Natural killer cell treated with Interleukin-12 subunit alpha and Interleukin-12 subunit beta and Interleukin-15 and Interleukin-18, amount 100 ng/mL, for 72 hours (primary cell): ENCODE measurements around the gene PI4KA. TPM values are rescaled to one million over a fixed set of nuclear protein-coding genes. Genes with fewer than 3 reads are reported as not detected.

ENCODE experiments used
- ATAC-seq, 2 donors: fragments of 150-1000 bp; cut with Tn5 transposase in 1 of 2; sonication (Bioruptor Pico), chemical (Tn5 transposase) in 1 of 2; 2 replicates each; pipeline ENCODE4 v1.10.0; 2021
- DNase-seq: peaks from one replicate; pipeline ENCODE4 v3.0.0; 2022; ENCODE audit warnings: low spot score
- H3K27ac Mint-ChIP-seq, 2 donors: 1 replicate in 1 of 2; 2 replicates in 1 of 2; pipeline ENCODE4 v1.8.0; 2022; ENCODE audit warnings: mixed read lengths in 2 of 2, mild to moderate bottlenecking in 1 of 2, moderate library complexity in 1 of 2
- H3K27me3 Mint-ChIP-seq, 2 donors: 1 replicate in 1 of 2; 2 replicates in 1 of 2; pipeline ENCODE4 v1.8.0; 2022; ENCODE audit warnings: mixed read lengths in 2 of 2
- H3K36me3 Mint-ChIP-seq: one replicate; pipeline ENCODE4 v1.8.0; 2022; ENCODE audit warnings: mixed read lengths
- H3K4me1 Mint-ChIP-seq, 2 donors: 1 replicate in 1 of 2; 2 replicates in 1 of 2; pipeline ENCODE4 v1.8.0; 2022; ENCODE audit warnings: low read depth in 2 of 2, mixed read lengths in 2 of 2, mild to moderate bottlenecking in 1 of 2
- H3K4me3 Mint-ChIP-seq: one replicate; pipeline ENCODE4 v1.8.0; 2022; ENCODE audit warnings: mixed read lengths
- H3K9me3 Mint-ChIP-seq: 2 replicates; pipeline ENCODE4 v1.8.0; 2022; ENCODE audit warnings: mixed read lengths
- total RNA-seq, 2 donors: library from RNA; stranded (reverse); gene quantifications; one replicate each; pipeline ENCODE4 v1.2.3, GENCODE V29; 2022

Gene PI4KA
- total RNA-seq, 2 donors from 2014 or later = 88.5 to 146 TPM

GRCh38 chr22:20889025-20889704 lies 30.6 kb upstream of the PI4KA start:
- ATAC-seq (no peak), DNase-seq (no peak)
- Mint-ChIP-seq H3K4me3 (no peak overlapping the region), H3K27me3 (no peaks in the 10 kb centered on the region), H3K9me3 (no peaks in the 10 kb centered on the region), H3K36me3 (peaks cover 13% of the 10 kb centered on the region), H3K27ac (no peak overlapping the region), H3K4me1 (peaks cover 0 to 14% of the 10 kb centered on the region in 2 donors)

DNA sequence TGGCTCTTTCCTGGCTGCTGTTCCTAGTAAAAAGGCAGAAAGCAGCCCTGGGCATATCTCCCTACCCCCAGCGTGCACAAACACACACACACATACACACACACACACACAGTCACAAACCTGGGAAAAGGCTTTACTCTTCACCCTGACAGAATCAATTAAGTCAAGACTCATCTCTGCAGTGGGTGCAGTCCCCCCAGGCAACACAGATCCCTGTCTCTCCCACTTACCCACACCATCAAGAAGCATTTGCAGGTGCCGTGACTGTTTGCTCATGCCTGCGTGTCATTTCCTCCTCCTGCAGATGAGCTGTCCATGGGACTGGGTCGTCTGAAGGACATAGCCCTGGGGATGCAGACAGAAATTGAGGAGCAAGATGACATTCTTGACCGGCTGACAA lies 28.8 kb upstream of the PI4KA start:
- Mint-ChIP-seq H3K4me1 (peaks cover 0 to 14% of the 10 kb centered on the region in 2 donors), H3K36me3 (peaks cover 24% of the 10 kb centered on the region), H3K4me3 (no peak overlapping the region), H3K27me3 (no peaks in the 10 kb centered on the region), H3K9me3 (no peaks in the 10 kb centered on the region), H3K27ac (peak overlapping the region; percentile 1 to 4)
- ATAC-seq (no peak), DNase-seq (no peak)

GRCh38 chr22:20885557-20886323 lies 27.1 kb upstream of the PI4KA start:
- ATAC-seq = peak; percentile 86 to 97
- H3K27ac Mint-ChIP-seq = peak overlapping the region in 1 of 2 donors; percentile 78
- H3K27me3 Mint-ChIP-seq = no peaks in the 10 kb centered on the region
- DNase-seq = peak; percentile 76
- H3K36me3 Mint-ChIP-seq = peaks cover 28% of the 10 kb centered on the region
- H3K4me3 Mint-ChIP-seq = no peak overlapping the region
- no peaks in the 10 kb centered on the region for H3K9me3 Mint-ChIP-seq
- H3K4me1 Mint-ChIP-seq = peaks cover 0 to 14% of the 10 kb centered on the region in 2 donors

DNA sequence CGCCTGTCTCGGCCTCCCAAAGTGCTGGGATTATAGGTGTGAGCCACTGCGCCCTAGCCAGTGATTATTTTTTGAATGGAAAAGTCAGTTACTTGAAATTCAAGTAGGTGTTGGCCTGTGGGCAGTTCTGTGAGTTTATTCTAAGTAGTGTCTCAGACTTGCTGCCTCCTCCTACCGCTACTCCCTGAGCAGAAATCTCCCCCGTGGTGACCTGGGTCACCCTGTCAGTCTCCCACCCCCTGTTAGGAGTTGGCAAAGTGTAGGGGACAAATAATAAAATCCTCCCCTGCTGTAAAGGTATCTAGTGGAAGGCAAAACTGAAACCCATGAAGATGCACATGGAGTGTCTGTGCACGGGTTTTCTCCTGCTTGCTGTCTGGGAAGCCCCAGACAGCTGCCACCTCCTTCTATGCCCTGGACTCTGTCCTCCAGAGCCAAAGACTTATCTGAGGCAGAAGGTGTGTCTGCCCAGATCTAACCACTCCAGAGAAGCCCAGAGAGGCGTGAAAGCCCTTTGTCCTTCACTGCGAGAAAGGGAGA lies 26.5 kb upstream of the PI4KA start:
- ATAC-seq = peak; percentile 36 to 39
- Mint-ChIP-seq H3K9me3 (no peaks in the 10 kb centered on the region), H3K27me3 (no peaks in the 10 kb centered on the region), H3K4me3 (no peak overlapping the region), H3K36me3 (peaks cover 27% of the 10 kb centered on the region), H3K27ac (peak overlapping the region in 1 of 2 donors; percentile 78), H3K4me1 (peaks cover 0 to 14% of the 10 kb centered on the region in 2 donors)
- DNase-seq = no peak

DNA sequence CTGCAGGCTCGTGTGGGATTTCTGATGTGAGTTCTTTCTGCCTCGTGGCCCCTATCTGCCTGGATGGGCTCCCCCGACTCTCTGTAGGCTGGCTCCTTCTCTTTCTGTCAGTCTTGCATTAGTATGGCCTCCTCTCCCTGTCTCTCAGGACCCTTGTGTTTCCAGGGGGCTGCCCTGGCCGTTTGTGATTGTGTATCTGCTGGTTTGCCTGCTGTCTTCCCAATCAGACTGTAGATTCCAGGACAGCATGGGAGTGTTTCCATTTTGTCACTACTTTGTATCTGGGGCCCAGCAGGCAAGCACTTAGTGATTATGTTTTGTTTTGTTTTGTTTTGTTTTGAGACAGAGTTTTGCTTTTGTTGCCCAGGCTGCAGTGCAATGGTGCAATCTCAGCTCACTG lies 25.8 kb upstream of the PI4KA start:
- peaks cover 23% of the 10 kb centered on the region for H3K36me3 Mint-ChIP-seq
- no peaks in the 10 kb centered on the region for H3K27me3 Mint-ChIP-seq
- DNase-seq (no peak), ATAC-seq (no peak)
- H3K27ac Mint-ChIP-seq = peak overlapping the region in 1 of 2 donors; percentile 34
- no peak overlapping the region for H3K4me3 Mint-ChIP-seq
- no peaks in the 10 kb centered on the region for H3K9me3 Mint-ChIP-seq
- H3K4me1 Mint-ChIP-seq = peaks cover 0 to 12% of the 10 kb centered on the region in 2 donors

- Mint-ChIP-seq H3K4me1 (peaks cover 0 to 15% of the 10 kb centered on the region in 2 donors), H3K36me3 (peaks cover 23% of the 10 kb centered on the region), H3K4me3 (no peak overlapping the region), H3K27me3 (no peaks in the 10 kb centered on the region), H3K27ac (no peak overlapping the region), H3K9me3 (no peaks in the 10 kb centered on the region)
- ATAC-seq (no peak), DNase-seq (no peak)
Measured at GRCh38 chr22:20882855-20883254, 24.2 kb upstream of the PI4KA start.

DNA sequence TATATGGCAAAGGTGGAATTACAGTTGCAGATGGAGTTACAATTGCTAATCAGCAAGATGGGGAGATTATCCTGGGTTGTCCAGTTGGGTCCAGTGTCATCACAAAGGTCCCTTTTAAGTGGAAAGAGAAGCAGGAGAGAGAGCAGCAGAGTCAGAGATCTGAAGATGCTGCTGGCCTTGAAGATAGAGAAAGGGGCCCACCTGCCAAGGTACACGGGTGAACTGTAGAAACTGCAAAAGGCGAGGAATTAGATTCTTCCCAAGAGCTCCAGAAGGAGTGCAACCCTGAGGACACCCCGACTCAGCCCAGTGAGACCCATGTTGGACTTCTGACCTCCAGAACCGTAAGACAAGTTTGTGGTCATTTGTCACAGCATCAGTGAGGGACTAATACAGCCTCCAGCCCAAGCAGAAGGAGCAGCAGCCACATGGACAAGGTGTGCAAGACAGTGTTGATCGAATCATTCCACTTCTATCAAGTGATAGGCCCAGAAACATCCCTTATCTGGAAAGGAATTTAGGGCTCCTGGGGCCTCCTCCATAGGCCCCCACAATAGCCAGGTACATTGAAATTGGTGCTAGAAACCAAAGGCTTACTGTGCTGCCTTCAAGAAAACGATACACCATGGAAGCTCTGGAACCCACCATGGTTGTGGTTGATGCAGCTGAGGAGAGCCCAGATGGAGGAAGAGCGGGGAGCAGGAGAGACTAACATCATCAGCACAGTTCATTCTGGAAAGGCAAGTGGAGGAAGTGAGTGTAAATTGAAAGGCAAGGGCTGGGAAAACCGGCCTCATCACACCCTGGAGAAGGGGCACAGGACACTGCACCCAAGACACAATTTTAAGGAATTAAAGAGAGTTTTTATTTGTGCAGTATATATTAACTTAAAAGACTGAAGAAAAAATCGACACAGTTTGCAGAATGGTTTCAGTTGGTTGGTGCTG lies 23.5 kb upstream of the PI4KA start:
- no peaks in the 10 kb centered on the region for H3K27me3 Mint-ChIP-seq
- H3K9me3 Mint-ChIP-seq = no peaks in the 10 kb centered on the region
- peak overlapping the region in 1 of 2 donors; percentile 58 for H3K27ac Mint-ChIP-seq
- peaks cover 17% of the 10 kb centered on the region for H3K36me3 Mint-ChIP-seq
- H3K4me1 Mint-ChIP-seq = peaks cover 0 to 15% of the 10 kb centered on the region in 2 donors
- H3K4me3 Mint-ChIP-seq = no peak overlapping the region
- DNase-seq = no peak
- ATAC-seq = no peak

GRCh38 chr22:20881231-20881630 lies 22.6 kb upstream of the PI4KA start:
- H3K9me3 Mint-ChIP-seq = no peaks in the 10 kb centered on the region
- peaks cover 15% of the 10 kb centered on the region for H3K36me3 Mint-ChIP-seq
- no peak for ATAC-seq
- no peaks in the 10 kb centered on the region for H3K27me3 Mint-ChIP-seq
- peaks cover 0 to 15% of the 10 kb centered on the region in 2 donors for H3K4me1 Mint-ChIP-seq
- no peak for DNase-seq
- H3K27ac Mint-ChIP-seq = no peak overlapping the region
- no peak overlapping the region for H3K4me3 Mint-ChIP-seq

- Mint-ChIP-seq H3K4me3 (no peak overlapping the region), H3K36me3 (peaks cover 7% of the 10 kb centered on the region), H3K9me3 (no peaks in the 10 kb centered on the region), H3K27ac (no peak overlapping the region), H3K4me1 (peaks cover 0 to 10% of the 10 kb centered on the region in 2 donors), H3K27me3 (no peaks in the 10 kb centered on the region)
- ATAC-seq = no peak
- no peak for DNase-seq
Measured at GRCh38 chr22:20877715-20878114, 19.1 kb upstream of the PI4KA start.

DNA sequence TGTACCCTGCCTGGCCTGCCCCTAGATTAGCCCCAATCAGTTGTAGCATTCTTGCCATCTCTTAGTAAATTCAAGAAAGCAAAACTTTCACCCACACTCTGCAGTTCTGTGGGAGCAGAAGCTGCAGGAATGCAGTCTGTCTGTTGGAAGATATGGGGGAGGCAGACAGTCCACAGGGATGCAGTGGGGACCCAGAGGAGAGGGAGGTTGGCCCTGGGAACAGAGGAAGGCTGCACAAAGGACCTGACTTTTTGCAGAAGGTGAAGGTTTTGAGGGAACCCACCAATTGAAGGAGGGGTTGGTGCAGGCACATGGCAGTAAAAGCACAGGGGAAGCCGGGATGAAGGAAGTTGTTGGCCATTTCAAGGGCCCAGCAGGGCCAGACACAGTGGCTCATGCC lies 16.7 kb upstream of the PI4KA start:
- ATAC-seq (no peak), DNase-seq (no peak)
- H3K27me3 Mint-ChIP-seq = no peaks in the 10 kb centered on the region
- H3K27ac Mint-ChIP-seq = no peak overlapping the region
- H3K4me1 Mint-ChIP-seq = peaks cover 0 to 10% of the 10 kb centered on the region in 2 donors
- H3K36me3 Mint-ChIP-seq = no peaks in the 10 kb centered on the region
- no peaks in the 10 kb centered on the region for H3K9me3 Mint-ChIP-seq
- H3K4me3 Mint-ChIP-seq = no peak overlapping the region

GRCh38 chr22:20873214-20873613 lies 14.6 kb upstream of the PI4KA start:
- H3K9me3 Mint-ChIP-seq = no peaks in the 10 kb centered on the region

DNA sequence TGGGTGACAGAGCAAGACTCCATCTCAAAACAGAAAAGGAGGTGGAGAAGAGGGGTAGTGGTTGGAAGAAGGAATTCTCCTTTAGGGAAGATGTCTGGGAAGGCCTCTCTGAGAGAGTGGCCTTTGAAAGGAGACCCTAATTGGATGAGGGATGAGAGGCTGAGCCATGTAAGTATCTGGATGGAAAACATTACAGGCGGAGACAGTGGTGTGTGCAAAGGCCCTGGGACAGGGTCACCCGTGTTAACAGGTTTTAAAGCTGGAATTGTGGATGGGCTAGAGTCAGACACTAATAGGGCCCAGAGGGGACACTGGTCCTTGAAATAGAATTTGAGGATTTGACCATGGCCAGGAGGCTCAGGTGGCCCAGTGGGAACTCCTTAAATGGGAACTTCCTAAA lies 10.6 kb upstream of the PI4KA start:
- ATAC-seq (no peak), DNase-seq (no peak)
- no peaks in the 10 kb centered on the region for H3K9me3 Mint-ChIP-seq
- no peaks in the 10 kb centered on the region for H3K27me3 Mint-ChIP-seq
- peak overlapping the region in 1 of 2 donors; percentile 97 for H3K27ac Mint-ChIP-seq
- no peak overlapping the region for H3K4me3 Mint-ChIP-seq
- no peaks in the 10 kb centered on the region for H3K36me3 Mint-ChIP-seq
- H3K4me1 Mint-ChIP-seq = peaks cover 26 to 32% of the 10 kb centered on the region in 2 donors

More at GRCh38 chr22:20873214-20873613, 14.6 kb upstream of the PI4KA start:
- Mint-ChIP-seq H3K36me3 (no peaks in the 10 kb centered on the region), H3K27me3 (no peaks in the 10 kb centered on the region), H3K27ac (no peak overlapping the region), H3K4me3 (no peak overlapping the region), H3K4me1 (peaks cover 0 to 12% of the 10 kb centered on the region in 2 donors)
- no peak for ATAC-seq
- no peak for DNase-seq
